GM18498 (cell line): Measurements from ENCODE around the gene FH.

Experiments
- ATAC-seq: cut with Tn5 transposase; IDR thresholded peaks from one replicate; pipeline ENCODE4 v1.9.1; 2021; ENCODE audit warnings: mild to moderate bottlenecking, moderate library complexity; ENCODE audit not compliant: unreplicated experiment

The FH gene

DNA sequence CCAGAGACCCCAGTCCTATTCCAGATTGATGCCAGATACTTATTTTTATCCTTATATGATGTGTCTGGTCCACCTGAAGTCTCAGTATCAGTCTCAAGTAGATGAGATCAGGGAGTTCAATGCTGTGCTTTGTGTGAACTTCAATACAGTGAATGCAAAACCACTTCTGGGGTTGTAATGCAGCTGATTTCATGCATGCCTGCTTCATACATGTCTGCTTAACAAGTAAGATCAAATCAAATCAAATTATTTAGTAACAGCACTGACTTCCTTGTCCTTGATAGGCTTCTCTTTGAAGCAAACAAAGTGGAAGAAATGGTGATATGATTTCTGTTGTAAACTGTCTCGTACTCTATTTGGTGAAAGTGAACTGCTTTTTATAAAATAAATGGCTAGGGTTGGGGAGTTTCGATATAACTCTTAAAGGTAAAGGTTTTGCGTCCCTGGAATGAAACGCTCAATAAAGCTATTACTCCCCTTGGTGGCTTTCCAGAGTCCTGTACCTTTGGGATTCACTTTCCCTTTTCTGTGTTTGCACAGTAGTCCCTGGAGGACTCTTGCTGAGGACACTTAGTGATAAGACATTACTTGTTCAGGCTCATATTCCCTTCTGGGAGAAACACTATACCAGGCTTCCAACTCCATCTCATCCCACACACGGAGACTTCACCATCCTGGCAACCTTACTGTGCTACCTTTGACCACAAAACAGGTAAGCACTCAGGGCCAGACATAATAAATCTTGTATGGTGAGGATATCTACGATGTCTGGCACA, 59.3 kb downstream of the FH start:
- no peak for ATAC-seq

DNA sequence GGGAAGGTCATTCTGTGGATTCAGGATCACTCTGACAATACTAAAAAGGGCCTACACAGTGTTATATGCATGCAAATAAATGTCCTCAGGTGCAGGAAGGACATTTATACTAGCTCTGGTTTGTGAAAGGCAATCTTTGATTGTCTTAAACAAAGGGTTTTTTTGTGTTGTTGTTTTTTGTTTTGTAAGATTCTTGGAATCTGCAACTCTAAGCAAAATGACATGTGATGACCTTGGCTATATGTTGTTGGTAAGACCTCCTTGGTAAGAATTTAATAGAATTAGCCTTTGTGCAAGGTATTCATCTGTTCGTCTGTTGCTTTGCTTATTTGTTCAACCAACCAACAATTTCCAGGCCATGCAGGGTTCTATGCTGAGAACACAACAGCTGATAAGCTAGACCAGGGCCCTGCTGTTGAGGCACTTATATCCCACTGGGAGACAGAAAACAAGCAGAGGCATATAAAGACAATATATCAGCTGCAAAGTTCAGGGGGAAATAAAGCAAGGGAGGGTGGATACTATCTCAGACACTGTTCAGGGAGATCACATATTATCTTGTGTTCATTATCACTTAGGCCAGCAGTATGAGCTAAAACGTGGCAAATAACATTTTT, 60.3 kb downstream of the FH start:
- no peak for ATAC-seq

DNA sequence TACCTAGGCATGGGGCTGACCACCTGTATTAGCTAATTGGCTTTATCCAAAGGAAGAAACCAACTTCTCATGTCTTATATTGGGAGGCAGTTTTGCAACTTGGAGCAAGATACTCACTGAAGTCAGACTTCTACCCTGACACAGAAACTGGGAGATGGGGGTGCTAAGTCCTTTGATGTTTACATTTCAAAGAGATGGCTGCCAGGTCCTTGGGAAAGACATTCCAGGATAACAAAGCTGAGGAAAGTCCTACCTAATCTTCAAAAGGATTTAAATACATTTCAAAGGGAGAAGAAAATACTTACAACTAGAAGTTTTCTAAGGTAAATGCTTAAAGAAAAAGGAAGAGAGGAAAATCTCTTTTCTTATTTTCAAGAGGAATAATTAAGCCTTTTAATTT, 62.1 kb downstream of the FH start:
- ATAC-seq = no peak

DNA sequence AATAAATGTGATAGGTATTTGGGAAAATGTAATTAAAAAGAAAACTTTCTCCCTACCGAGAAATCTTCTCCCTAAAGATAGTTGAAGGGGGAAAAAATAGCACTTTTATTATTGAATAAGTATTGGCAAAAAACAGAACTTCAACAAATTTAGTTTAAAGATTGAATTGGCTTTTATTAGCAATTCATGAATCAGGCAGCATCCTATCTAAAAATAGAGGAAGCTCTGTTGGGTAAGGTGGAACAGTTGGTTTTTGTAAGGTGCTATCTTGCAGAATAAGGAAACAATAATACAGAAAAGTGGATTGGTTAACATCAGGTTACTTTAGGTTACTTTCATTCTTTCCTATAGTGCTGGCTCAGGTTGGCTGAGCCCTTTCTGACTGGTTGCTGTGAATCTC, 62.8 kb downstream of the FH start:
- ATAC-seq = no peak

DNA sequence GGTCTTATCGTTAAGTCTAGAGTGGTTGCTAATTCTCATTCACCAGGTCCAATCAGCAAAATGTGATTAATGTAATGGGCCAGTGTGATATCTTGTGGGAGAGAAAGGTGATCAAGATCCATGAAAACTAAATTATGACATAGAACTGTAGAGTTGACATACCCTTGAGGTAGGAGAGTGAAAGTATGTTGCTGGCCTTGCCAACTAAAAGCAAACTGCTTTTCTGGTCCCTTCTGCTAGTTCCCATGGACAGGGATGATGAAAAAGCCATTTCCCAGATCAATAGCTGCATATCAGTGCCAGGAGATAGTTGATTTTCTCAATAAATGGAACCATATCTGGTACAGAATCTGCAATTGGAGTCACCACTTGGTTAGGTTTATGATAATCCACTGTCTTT, 65.8 kb downstream of the FH start:
- ATAC-seq = no peak

DNA sequence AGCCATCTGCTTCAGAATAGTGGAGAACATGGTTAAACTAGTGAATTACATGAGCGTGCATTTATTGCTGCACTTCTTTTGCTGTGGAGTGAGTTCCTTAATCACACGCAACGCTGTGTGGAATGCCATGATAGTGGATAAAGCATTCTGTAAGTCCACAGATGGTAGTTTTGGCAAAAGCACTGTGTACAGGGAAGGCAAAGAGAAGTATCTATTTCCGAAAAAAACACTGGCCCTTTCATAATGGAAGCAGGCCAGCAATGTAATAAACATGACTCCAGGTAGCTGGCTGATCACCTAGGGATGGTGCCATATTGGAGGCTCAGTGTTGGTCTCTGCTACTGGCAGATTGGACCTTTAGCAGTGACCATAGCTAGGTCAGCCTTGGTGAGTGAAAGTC, 67.6 kb downstream of the FH start:
- no peak for ATAC-seq
